ENCODE results near the gene NCK2. TPM values are rescaled to one million over a fixed set of nuclear protein-coding genes. Genes with fewer than 3 reads are reported as not detected.

The NCK2 gene
- total RNA-seq, 1 experiment from 2014 or later, result 49.2 TPM

DNA sequence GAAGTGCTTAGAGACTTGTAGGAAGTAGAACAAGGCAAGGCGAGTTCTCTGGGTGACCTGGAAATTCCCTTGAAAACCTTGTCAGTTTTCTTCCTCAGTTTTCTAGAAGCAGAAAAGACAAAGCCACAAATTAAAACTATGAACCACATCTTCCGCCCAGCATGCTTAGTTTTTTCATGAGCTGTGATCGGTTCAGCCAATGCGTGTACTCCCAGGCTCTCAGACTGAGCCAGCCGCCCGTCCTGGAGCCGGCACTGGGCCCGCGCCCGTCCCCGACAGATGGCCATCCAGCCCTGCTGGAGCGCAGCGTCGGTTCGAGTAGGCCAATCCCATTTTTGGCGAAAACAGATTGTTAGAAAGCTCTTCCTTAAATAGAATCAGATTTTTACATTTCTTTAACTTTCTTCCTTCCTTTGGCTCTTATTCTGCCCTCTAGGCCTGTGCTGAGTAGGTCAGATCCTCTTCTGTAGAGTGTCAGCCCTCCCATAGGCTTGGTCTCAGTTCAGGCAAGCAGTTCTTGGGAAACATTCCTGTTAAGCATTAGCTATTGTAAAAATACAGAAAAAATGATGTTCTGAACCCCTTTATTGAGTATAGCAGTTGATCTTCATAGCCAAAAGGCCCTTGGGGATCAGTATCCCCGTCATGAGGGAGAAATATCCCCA is 112.5 kb downstream of the NCK2 start:
- 0 out of 2 replicates have a peak overlapping the region, but pooled peaks have one; percentile 36 for H3K14ac ChIP-seq (ENCODE audit: insufficient read depth, low read length)
- no peak overlapping the region for H2BK15ac ChIP-seq (ENCODE audit: low read depth, low read length)
- no peak overlapping the region for H3K27ac ChIP-seq (ENCODE audit: insufficient read length, low read depth, low read length)
- H4K91ac ChIP-seq (ENCODE audit: insufficient read length, low read depth, low read length), result no peak overlapping the region
- no peak overlapping the region for H3K23ac ChIP-seq (ENCODE audit: insufficient read length, low read depth, low read length)
- H3K4ac ChIP-seq (ENCODE audit: low read depth, low read length), result no peak overlapping the region
- no peak for DNase-seq
- peaks cover 1% of the 10 kb centered on the region; the same call in 1 of the 2 replicates for H3K79me2 ChIP-seq (ENCODE audit: insufficient read depth, low read length)
- H3K27me3 ChIP-seq (ENCODE audit: insufficient read depth, low read length), result no peaks in the 10 kb centered on the region
- peak overlapping the region; percentile 81 to 95 (median 81); a peak in 4 of 7 replicates for H3K27ac Mint-ChIP-seq
- H3T11ph ChIP-seq (ENCODE audit: low read length), result no peak overlapping the region
- no peak overlapping the region for H2BK120ac ChIP-seq (ENCODE audit: low read depth, low read length, poor library complexity, severe bottlenecking)
- no peak overlapping the region for H2BK5ac ChIP-seq (ENCODE audit: insufficient read length, low read length)
- H2BK20ac ChIP-seq (ENCODE audit: low read depth, low read length, poor library complexity, severe bottlenecking), result no peak overlapping the region
- peaks cover 7% of the 10 kb centered on the region; the same call in 1 of the 2 replicates for H3K4me1 ChIP-seq (ENCODE audit: insufficient read depth, low read length)
- H2AFZ ChIP-seq (ENCODE audit: low read length), result no peak overlapping the region
- no peaks in the 10 kb centered on the region for H3K23me2 ChIP-seq (ENCODE audit: insufficient read length, low read depth, low read length, poor library complexity, severe bottlenecking)
- H3K79me1 ChIP-seq (ENCODE audit: insufficient read depth, low read depth, low read length, poor library complexity, severe bottlenecking), result peaks cover 3% of the 10 kb centered on the region
- no peak for TF ChIP-seq CTCF (conservative IDR thresholded peaks at IDR 0.05)
- H3K27me3 Mint-ChIP-seq (ENCODE audit: low read depth), result no peaks in the 10 kb centered on the region
- H4K20me1 ChIP-seq (ENCODE audit: control insufficient read depth, insufficient read depth, insufficient read length), result no peaks in the 10 kb centered on the region
- H4K5ac ChIP-seq (ENCODE audit: insufficient read length, low read depth, low read length), result no peak overlapping the region
- no peak overlapping the region for H3K9ac ChIP-seq (ENCODE audit: extremely low read depth, insufficient read length, low read length)
- H2BK12ac ChIP-seq (ENCODE audit: insufficient read length, low read depth, low read length), result no peak overlapping the region
- H3K36me3 Mint-ChIP-seq (ENCODE audit: insufficient read depth in 1 of 3, low read depth in 3 of 3), result peaks cover 9 to 23% (median 19%) of the 10 kb centered on the region in 3 experiments; a peak in 6 of 7 replicates
- peaks cover 29 to 32% of the 10 kb centered on the region in 2 experiments for H3K4me1 Mint-ChIP-seq
- no peaks in the 10 kb centered on the region for H3K9me3 Mint-ChIP-seq
- H3K4me3 Mint-ChIP-seq, result no peak overlapping the region
- H3K4me2 ChIP-seq (ENCODE audit: insufficient read depth, insufficient read length, low read length), result no peak overlapping the region
- no peaks in the 10 kb centered on the region for H3K9me3 ChIP-seq (ENCODE audit: control insufficient read depth, low read depth, low read length)
- H3K56ac ChIP-seq (ENCODE audit: insufficient read length, low read depth, low read length), result no peak overlapping the region
- H2AK5ac ChIP-seq (ENCODE audit: insufficient read length, low read length), result no peak overlapping the region
- H4K8ac ChIP-seq (replicated peaks; ENCODE audit: insufficient read length, low read depth, low read length), result no peak overlapping the region
- H3K18ac ChIP-seq (ENCODE audit: insufficient read length, low read depth, low read length), result no peak overlapping the region
- WGBS (ENCODE audit: extremely low coverage, insufficient read length, low lambda C conversion rate), result no CpG with 5 or more reads among the region's 17 CpGs
